Panc1 (cell line): ENCODE results near the gene PXDN.

Experiments used
- POLR2AphosphoS5 ChIP-seq: IDR thresholded peaks from 2 replicates; pipeline ENCODE4 v1.6.1; 2012; ENCODE audit warnings: mild to moderate bottlenecking, low read depth, low read length, moderate library complexity
- REST ChIP-seq, 2 experiments: IDR thresholded peaks; 2 replicates each; pipeline ENCODE4 v1.6.1; 2011 to 2012; ENCODE audit warnings: low read depth in 2 of 2, control low read depth in 1 of 2, low read length in 1 of 2, mild to moderate bottlenecking in 1 of 2, moderate library complexity in 1 of 2; ENCODE audit not compliant: insufficient read depth in 1 of 2
- SIN3A ChIP-seq: IDR thresholded peaks from 2 replicates; pipeline ENCODE4 v1.6.1; 2012; ENCODE audit warnings: low read depth, mild to moderate bottlenecking, low read length, moderate library complexity, borderline replicate concordance; ENCODE audit not compliant: insufficient read depth
- TCF7L2 ChIP-seq: IDR thresholded peaks from 2 replicates; pipeline ENCODE4 v1.6.1; 2011; ENCODE audit warnings: mild to moderate bottlenecking, low read depth, low read length, inconsistent platforms
- TF ChIP-seq, protein P1 (sequence below): fragments of 450-650 bp; IDR thresholded peaks from 2 replicates; pipeline ENCODE4 v1.5.1; 2017; ENCODE audit warnings: mild to moderate bottlenecking

GRCh38 chr2:1594373-1595171 lies 149.7 kb downstream of the PXDN start:
- TF ChIP-seq, protein P1, sequence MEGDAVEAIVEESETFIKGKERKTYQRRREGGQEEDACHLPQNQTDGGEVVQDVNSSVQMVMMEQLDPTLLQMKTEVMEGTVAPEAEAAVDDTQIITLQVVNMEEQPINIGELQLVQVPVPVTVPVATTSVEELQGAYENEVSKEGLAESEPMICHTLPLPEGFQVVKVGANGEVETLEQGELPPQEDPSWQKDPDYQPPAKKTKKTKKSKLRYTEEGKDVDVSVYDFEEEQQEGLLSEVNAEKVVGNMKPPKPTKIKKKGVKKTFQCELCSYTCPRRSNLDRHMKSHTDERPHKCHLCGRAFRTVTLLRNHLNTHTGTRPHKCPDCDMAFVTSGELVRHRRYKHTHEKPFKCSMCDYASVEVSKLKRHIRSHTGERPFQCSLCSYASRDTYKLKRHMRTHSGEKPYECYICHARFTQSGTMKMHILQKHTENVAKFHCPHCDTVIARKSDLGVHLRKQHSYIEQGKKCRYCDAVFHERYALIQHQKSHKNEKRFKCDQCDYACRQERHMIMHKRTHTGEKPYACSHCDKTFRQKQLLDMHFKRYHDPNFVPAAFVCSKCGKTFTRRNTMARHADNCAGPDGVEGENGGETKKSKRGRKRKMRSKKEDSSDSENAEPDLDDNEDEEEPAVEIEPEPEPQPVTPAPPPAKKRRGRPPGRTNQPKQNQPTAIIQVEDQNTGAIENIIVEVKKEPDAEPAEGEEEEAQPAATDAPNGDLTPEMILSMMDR, result no peak
- no peak for TF ChIP-seq POLR2AphosphoS5
- no peak for TF ChIP-seq REST (IDR thresholded peaks at IDR 0.05; ENCODE audit: insufficient read depth in 1 of 2, low read depth in 2 of 2, low read length in 1 of 2)
- TF ChIP-seq TCF7L2, result no peak
- TF ChIP-seq SIN3A, result no peak
